ENCODE measurements around the gene CARD16.
"Not testable (repeated sequence)": the region's sequence is repeated elsewhere in the genome, so short reads cannot be mapped to it uniquely, and the experiment has no call there.

The CARD16 gene

DNA sequence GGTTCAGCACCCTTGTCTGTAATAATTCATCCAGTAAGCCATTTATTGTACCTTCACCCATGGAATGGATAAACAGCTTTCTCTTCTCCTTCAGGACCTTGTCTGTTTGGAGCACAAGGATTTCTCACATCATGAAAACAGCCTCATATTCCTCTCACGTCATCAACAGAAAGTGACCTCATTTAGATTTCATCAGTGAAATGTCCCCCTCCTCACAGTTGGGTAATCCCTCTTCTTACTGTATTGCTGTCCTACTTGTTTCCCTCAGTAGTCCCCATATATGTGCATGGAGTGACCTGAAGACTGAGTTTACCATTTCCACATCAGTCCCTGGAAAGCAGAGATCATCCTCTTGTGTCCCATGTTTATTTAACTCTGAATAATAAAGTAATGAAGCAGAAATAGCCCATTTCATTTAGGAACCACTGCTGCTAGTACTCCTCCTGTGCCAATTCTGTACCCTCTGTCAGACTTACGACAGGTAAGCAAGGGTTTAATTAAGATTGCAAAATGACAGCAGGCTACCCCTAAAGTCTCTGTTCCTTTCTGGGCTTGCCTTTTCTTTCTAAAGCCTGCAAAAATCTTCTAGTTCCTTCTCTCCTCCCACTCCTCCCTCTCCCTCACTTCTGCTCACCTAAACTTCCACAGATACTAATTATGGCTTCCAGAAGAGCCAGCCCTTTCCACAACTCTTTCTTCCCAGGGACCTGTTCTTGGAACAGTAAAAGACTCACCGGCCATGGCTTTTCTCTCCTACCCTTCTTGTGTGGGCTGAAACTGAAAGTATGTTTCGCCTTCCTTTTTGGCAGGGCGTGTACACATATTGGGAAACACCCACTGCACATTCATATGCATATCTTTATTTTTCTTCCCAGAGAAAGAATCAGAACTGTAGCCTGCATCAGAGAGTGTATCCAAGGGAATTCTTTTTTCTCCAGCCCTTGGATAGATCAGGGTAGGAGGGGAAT, at the start of gene CARD16:
Gene CARD16 (minus strand): TSS at position 779 of the 968 bp plus-strand sequence. CDS start 38 bp downstream, at position 741.
- DNase-seq (ENCODE audit: low read depth in 2 of 2) = not testable (repeated sequence)

DNA sequence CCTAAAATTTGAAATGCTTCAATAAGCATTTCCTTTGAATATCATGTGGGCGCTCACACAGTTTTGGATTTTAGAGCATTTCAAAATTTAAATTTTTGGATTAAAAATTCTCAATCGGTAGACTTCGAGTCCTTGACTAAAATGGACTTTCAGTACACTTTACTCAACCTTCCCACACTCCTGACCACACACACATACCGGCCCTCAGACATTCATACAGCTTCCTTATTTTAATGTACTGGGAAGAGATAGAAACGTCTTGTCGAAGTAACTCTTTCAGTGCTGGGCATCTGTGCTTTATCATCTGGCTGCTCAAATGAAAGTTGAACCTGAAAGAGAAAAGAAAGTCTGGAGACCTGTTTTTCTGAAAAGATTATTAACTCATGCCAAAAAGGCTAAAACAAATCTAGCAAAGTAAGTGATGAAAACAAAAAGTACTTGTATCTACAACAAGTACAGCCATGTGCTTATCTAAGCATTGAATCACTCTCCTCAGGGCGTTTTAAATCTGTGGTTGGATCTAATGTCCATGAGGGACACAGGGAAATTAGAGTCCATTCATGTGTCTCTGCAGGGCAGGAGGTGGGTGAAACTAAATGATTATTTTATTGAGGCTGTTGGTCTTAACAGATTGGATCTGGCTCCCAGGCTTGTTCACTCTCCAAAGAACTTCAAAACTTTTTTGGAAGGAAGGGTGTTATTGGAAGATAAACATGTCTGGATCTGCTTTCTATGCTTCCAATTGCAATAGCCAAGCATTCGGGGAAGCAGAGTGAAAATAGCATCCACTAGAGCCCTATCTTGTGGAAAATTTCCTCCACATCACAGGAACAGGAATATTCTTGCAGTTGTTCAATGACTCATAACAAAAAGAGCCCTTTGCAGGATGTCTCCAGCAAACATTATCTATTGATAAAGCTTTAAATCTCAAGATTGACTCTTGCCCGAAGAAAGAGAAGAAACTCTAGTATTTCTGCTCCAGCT, 47.4 kb upstream of the CARD16 start:
- DNase-seq (ENCODE audit: low read depth in 2 of 2) = no peak

GRCh38 chr11:105081412-105082150, 36.4 kb upstream of the CARD16 start:
- DNase-seq (ENCODE audit: low read depth in 2 of 2) = no peak

DNA sequence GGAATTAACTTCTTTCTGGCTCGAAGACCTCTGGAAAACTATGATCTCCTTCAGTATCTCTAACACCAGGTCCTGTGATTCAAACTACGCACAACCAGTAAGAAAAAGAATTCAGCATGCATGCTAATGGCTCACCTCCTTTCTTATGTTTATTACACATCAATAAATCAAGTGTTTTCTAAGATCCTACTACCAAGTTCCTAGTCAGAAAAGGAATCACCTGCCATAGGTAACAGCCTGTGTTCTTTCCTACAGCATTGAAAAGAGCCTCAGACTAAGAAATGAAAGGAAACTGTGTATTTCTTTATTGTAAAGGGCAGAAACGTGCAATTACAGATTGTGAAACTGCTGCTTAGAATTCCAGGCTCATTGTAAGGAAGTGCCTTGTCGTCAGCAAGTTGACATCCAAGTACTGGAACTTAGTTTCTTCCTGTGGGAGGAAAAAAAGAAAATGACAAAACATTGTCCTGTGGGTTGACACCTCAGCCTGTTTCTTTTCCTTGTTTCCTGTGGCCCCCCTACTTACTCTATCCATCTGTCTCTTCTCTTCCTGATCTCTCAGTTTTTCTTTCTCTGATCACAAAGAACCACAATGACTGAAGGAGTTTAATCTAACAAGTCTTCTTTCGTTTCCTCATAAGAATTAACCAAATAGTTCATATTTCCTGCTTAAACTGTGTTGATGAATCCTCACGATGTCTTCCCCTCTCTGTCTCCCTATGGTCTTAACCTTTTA, 35.2 kb upstream of the CARD16 start:
- not testable (repeated sequence) for DNase-seq (ENCODE audit: low read depth in 2 of 2)

DNA sequence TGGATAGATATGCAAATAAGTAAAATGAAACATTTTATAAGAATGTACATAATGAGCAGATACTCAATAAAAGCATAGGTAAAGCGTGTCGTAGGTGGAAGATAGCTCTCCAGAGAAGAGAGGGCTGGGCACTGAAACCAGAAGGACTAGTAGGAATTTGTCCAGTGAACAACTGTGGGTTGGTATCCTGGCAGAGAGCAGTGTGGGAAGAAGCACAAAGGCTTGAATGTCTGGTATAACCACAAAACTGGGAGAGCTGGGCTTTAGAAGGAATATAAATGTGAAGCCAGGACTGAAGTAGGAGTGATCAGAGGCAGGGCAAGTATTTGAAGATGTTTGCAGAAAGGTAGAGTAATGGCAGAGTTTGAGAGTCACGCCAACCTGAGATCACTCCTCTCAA, 33.1 kb upstream of the CARD16 start:
- DNase-seq (ENCODE audit: low read depth in 2 of 2) = no peak

DNA sequence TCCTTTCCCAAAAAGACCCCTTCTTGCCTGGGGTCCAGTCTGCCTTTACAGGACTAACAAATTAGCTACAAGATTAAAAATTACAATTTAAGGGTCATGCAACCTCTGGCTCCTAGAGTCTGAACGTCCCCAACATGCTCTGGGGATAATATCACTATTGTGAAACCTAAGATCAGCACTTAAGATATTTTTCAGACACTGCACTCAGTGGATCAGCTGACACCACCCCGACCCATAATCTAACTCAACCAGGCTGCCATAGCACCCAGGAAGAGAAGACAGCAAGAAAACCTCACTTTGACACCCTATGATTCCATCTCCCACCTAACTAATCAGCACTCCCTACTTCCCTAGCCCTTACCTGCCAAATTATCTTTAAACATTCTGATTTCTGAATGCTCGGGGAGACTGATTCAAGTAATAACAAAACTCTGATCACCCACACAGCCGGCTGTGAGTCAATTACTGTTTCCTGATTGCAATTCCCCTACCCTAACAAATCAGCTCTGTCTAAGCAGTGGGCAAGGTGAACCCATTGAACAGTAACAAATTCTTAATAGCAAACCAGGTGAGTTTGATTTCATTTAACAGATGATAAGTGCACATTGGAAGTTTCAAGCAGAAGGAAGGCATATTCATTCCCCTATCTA, 32.1 kb upstream of the CARD16 start:
- DNase-seq (ENCODE audit: low read depth in 2 of 2) = not testable (repeated sequence)

- no peak for DNase-seq (ENCODE audit: low read depth in 2 of 2)
Observed at GRCh38 chr11:105074166-105074530, 29.0 kb upstream of the CARD16 start.

GRCh38 chr11:105073456-105074165, 28.5 kb upstream of the CARD16 start:
- DNase-seq (ENCODE audit: low read depth in 2 of 2) = no peak

DNA sequence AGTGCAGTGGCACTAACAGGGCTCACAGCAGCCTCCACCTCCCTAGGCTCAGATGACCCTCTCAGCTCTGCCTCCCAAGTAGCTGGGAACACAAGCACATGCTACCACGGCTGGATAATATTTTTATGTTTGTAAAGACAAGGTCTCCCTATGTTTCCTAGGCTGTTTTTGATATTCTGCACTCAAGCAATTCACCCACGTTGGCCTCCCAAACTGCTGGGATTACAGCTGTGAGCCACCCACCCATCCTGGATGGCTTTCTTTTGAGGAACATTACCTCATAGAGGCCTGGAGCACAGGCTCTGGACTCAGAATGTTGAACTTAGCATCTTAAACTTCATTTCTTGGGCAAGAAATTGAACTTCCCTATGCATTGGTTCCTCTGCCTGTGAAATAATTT, 26.9 kb upstream of the CARD16 start:
- DNase-seq (ENCODE audit: low read depth in 2 of 2) = not testable (repeated sequence)

DNA sequence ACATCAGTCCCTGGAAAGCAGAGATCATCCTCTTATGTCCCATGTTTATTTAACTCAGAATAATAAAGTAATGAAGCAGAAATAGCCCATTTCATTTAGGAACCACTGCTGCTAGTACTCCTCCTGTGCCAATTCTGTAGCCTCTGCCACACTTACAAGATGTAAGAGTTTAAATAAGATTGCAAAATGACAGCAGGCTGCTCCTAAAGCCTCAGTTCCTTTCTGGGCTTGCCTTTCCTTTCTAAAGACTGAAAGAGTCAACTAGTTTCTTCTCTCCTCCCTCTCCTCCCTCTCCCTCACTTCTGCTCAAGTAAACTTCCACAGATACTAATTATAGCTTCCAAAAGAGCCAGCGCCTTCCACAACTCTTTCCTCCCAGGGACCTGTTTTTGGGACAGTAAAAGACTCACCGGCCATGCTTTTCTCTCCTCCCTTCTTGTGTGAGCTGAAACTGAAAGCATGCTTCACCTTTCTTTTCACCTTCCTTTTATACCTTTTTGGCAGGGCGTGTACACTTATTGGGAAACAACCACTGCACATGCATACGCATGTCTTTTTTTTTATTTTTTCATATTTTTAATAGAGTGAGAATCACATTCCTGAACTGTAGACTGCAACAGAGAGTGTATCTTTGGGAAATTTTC, 26.1 kb upstream of the CARD16 start:
- DNase-seq (ENCODE audit: low read depth in 2 of 2) = no peak

DNA sequence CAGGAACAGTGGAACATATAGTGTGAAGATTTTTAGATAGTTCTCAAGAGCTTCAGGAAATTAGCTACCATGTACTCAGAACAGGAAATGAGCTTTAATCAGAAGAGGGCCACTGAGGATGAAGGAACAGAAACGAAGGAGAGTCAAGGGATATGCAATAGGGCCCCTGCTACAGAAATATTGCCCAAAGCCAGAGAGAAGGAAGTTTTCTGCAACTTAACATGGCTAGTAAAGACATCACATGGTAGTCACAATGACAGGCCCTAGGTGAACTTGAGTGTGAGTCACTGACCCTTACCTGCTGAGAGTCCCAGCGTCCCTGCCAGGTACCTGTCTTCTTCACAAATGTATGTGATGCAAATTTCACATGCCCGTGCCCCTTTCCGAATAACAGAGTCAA, 25.2 kb upstream of the CARD16 start:
- no peak for DNase-seq (ENCODE audit: low read depth in 2 of 2)

- DNase-seq (ENCODE audit: low read depth in 2 of 2) = not testable (repeated sequence)
Observed at GRCh38 chr11:105069749-105070148, 24.6 kb upstream of the CARD16 start.

GRCh38 chr11:105063245-105063941, 18.3 kb upstream of the CARD16 start:
- DNase-seq (ENCODE audit: low read depth in 2 of 2) = not testable (repeated sequence)

GRCh38 chr11:105057432-105057831, 12.3 kb upstream of the CARD16 start:
- no peak for DNase-seq (ENCODE audit: low read depth in 2 of 2)

- DNase-seq (ENCODE audit: low read depth in 2 of 2) = no peak
Observed at GRCh38 chr11:105056446-105056845, 11.3 kb upstream of the CARD16 start.

GRCh38 chr11:105054723-105055493, 9.8 kb upstream of the CARD16 start:
- DNase-seq (ENCODE audit: low read depth in 2 of 2) = no peak

- no peak for DNase-seq (ENCODE audit: low read depth in 2 of 2)
Observed at GRCh38 chr11:105052487-105052886, 7.4 kb upstream of the CARD16 start.

DNA sequence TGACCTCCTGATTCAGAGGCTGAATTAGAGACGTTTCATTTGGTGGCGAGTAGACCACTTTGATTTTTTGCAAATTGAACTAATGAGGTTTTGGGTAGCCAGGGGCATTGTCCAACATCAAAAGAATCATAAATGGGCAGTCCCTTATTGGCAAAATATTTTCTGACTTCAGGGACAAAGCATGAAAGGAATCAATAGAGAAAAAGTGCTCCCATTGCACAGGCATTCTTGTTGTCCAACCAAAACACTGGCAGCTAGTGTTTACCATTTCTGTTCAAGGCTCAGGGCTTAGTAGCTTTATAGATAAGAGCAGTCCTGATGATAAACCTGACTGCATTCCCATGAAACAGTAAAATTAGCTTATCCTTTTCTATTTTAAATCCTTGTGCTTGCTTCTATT, 6.4 kb upstream of the CARD16 start:
- no peak for DNase-seq (ENCODE audit: low read depth in 2 of 2)
